Karpas-422 (cell line): ENCODE results near the gene CRTC2. TPM values are rescaled to one million over a fixed set of nuclear protein-coding genes. Genes with fewer than 3 reads are reported as not detected.
A peak's percentile ranks its signal among the peaks of the same experiment; 100 is the strongest.
"Not testable (repeated sequence)": the region's sequence is repeated elsewhere in the genome, so short reads cannot be mapped to it uniquely, and the experiment has no call there.

Experiments
- DNase-seq: peaks from one replicate; pipeline ENCODE4 v3.0.0-alpha.2; 2015
- H2AFZ ChIP-seq: fragments of 200-600 bp; sonication (generic); 2 replicates; pipeline ENCODE4 v1.6.1; 2014; ENCODE audit warnings: antibody characterized with exemption, low read length, mixed read lengths
- H3K27ac ChIP-seq: fragments of 200-600 bp; sonication (generic); 2 replicates; pipeline ENCODE4 v1.5.1; 2014; ENCODE audit warnings: mild to moderate bottlenecking, low read length, moderate library complexity
- H3K27me3 ChIP-seq: fragments of 200-600 bp; sonication (generic); 2 replicates; pipeline ENCODE4 v1.6.1; 2014; ENCODE audit warnings: low read length, mixed read lengths
- H3K36me3 ChIP-seq: fragments of 200-600 bp; sonication (generic); 2 replicates; pipeline ENCODE4 v1.6.1; 2014; ENCODE audit warnings: low read length, mixed read lengths; ENCODE audit not compliant: insufficient read depth
- H3K4me1 ChIP-seq: fragments of 200-600 bp; sonication (generic); 2 replicates; pipeline ENCODE4 v1.6.1; 2014; ENCODE audit warnings: mild to moderate bottlenecking, low read length, mixed read lengths
- H3K4me2 ChIP-seq: fragments of 200-600 bp; sonication (generic); 2 replicates; pipeline ENCODE4 v1.6.1; 2014; ENCODE audit warnings: low read length, low read depth, mild to moderate bottlenecking; ENCODE audit not compliant: poor library complexity, severe bottlenecking
- H3K4me3 ChIP-seq: fragments of 200-600 bp; sonication (generic); 2 replicates; pipeline ENCODE4 v1.5.1; 2014; ENCODE audit warnings: mild to moderate bottlenecking, antibody characterized with exemption, low read length, mixed read lengths
- H3K79me2 ChIP-seq: fragments of 200-600 bp; sonication (generic); 2 replicates; pipeline ENCODE4 v1.6.1; 2014; ENCODE audit warnings: mild to moderate bottlenecking, low read length, mixed read lengths
- H3K9ac ChIP-seq: fragments of 200-600 bp; sonication (generic); 2 replicates; pipeline ENCODE4 v1.6.0; 2014; ENCODE audit warnings: low read length
- H3K9me2 ChIP-seq: fragments of 200-600 bp; sonication (generic), shearing (Covaris generic); replicated peaks from 2 replicates; pipeline ENCODE4 v1.6.0; 2014; ENCODE audit warnings: mild to moderate bottlenecking, low read length, moderate library complexity; ENCODE audit not compliant: insufficient read depth
- H3K9me3 ChIP-seq: fragments of 300-700, 200-600 bp; sonication (generic); 2 replicates; pipeline ENCODE4 v1.6.1; 2014; ENCODE audit warnings: low read length, mixed read lengths
- H4K20me1 ChIP-seq: fragments of 200-600 bp; sonication (generic); 2 replicates; pipeline ENCODE4 v1.6.1; 2014; ENCODE audit warnings: mild to moderate bottlenecking, antibody characterized with exemption, low read length, low read depth; ENCODE audit not compliant: insufficient read depth
- total RNA-seq: library from RNA; depleted of rRNA; stranded (reverse); fragments of >200 nt; shearing (Covaris generic); gene quantifications from 2 replicates; pipeline ENCODE4 v1.2.3, GENCODE V29; 2014; ENCODE audit warnings: low replicate concordance

The CRTC2 gene
- total RNA-seq, 1 experiment from 2014 or later: 28.3 TPM

GRCh38 chr1:153991151-153991630 is 32.8 kb upstream of the CRTC2 start:
- Histone ChIP-seq H3K9me2 (no peaks in the 10 kb centered on the region), H3K4me2 (peak overlapping the region; percentile 76), H3K4me3 (peak overlapping the region; percentile 78), H3K27ac (peak overlapping the region; percentile 60), H3K9ac (peak overlapping the region; percentile 90), H3K79me2 (peaks cover 15% of the 10 kb centered on the region), H2AFZ (no peak overlapping the region), H3K36me3 (peaks cover 22% of the 10 kb centered on the region), H4K20me1 (peaks cover 13% of the 10 kb centered on the region), H3K9me3 (no peaks in the 10 kb centered on the region), H3K4me1 (peaks cover 34% of the 10 kb centered on the region), H3K27me3 (no peaks in the 10 kb centered on the region)
- peak; percentile 44 for DNase-seq

GRCh38 chr1:153990468-153991150 is 32.2 kb upstream of the CRTC2 start, which contains the start of gene RPS27:
RPS27 (plus strand) TSS chr1:153990762; CDS start chr1:153990797, 35 bp downstream.
- no peaks in the 10 kb centered on the region for H3K27me3 ChIP-seq
- peaks cover 39% of the 10 kb centered on the region for H3K4me1 ChIP-seq
- H3K36me3 ChIP-seq: peaks cover 22% of the 10 kb centered on the region
- peak within 1 kb of the TSS; percentile 76 for H3K4me2 ChIP-seq
- peak within 1 kb of the TSS; percentile 29 for H2AFZ ChIP-seq
- DNase-seq: peak; percentile 98
- no peaks in the 10 kb centered on the region for H3K9me2 ChIP-seq
- peaks cover 15% of the 10 kb centered on the region for H3K79me2 ChIP-seq
- H3K9ac ChIP-seq: peak within 1 kb of the TSS; percentile 90
- H3K9me3 ChIP-seq: no peaks in the 10 kb centered on the region
- H3K4me3 ChIP-seq: peak within 1 kb of the TSS; percentile 78
- H3K27ac ChIP-seq: peak within 1 kb of the TSS; percentile 60
- H4K20me1 ChIP-seq: peaks cover 13% of the 10 kb centered on the region

GRCh38 chr1:153987621-153988020 is 29.2 kb upstream of the CRTC2 start:
- Histone ChIP-seq H3K9ac (peak overlapping the region; percentile 14; the same call in 1 of the 2 replicates), H3K79me2 (peaks cover 15% of the 10 kb centered on the region), H3K4me1 (peaks cover 51% of the 10 kb centered on the region), H3K4me3 (no peak overlapping the region), H2AFZ (no peak overlapping the region), H3K27me3 (no peaks in the 10 kb centered on the region), H3K9me2 (no peaks in the 10 kb centered on the region), H3K9me3 (no peaks in the 10 kb centered on the region), H3K36me3 (peaks cover 17% of the 10 kb centered on the region), H3K4me2 (peak overlapping the region; percentile 84), H4K20me1 (peaks cover 10% of the 10 kb centered on the region), H3K27ac (peak overlapping the region; percentile 48; the same call in 1 of the 2 replicates)
- DNase-seq: no peak

- Histone ChIP-seq H3K79me2 (peaks cover 5% of the 10 kb centered on the region), H3K4me1 (peaks cover 39% of the 10 kb centered on the region), H3K27me3 (no peaks in the 10 kb centered on the region), H3K9me3 (no peaks in the 10 kb centered on the region), H3K27ac (peak within 1 kb of the TSS; percentile 63), H3K9me2 (no peaks in the 10 kb centered on the region), H3K9ac (peak within 1 kb of the TSS; percentile 71), H4K20me1 (no peaks in the 10 kb centered on the region; the same call in 1 of the 2 replicates), H3K36me3 (peaks cover 3% of the 10 kb centered on the region), H3K4me3 (peak within 1 kb of the TSS; percentile 62), H3K4me2 (peak within 1 kb of the TSS; percentile 84), H2AFZ (peak within 1 kb of the TSS; percentile 90; the same call in 1 of the 2 replicates)
- peak; percentile 72 for DNase-seq
Measured at GRCh38 chr1:153985941-153986761, 27.7 kb upstream of the CRTC2 start, which contains the start of gene RAB13. RAB13 (minus strand) TSS chr1:153986339; CDS start chr1:153986236, 103 bp downstream.

GRCh38 chr1:153985341-153985912 is 27.0 kb upstream of the CRTC2 start:
- H3K79me2 ChIP-seq: no peaks in the 10 kb centered on the region
- 0 out of 2 replicates have a peak overlapping the region, but pooled peaks have one; percentile 0 for H2AFZ ChIP-seq
- no peak for DNase-seq
- no peaks in the 10 kb centered on the region for H3K27me3 ChIP-seq
- H3K4me2 ChIP-seq: peak overlapping the region; percentile 84
- peak overlapping the region; percentile 62 for H3K4me3 ChIP-seq
- H4K20me1 ChIP-seq: no peaks in the 10 kb centered on the region
- H3K9me3 ChIP-seq: no peaks in the 10 kb centered on the region
- peak overlapping the region; percentile 54; the same call in 1 of the 2 replicates for H3K27ac ChIP-seq
- H3K9ac ChIP-seq: peak overlapping the region; percentile 71
- peaks cover 39% of the 10 kb centered on the region for H3K4me1 ChIP-seq
- no peaks in the 10 kb centered on the region for H3K9me2 ChIP-seq
- no peaks in the 10 kb centered on the region for H3K36me3 ChIP-seq

GRCh38 chr1:153984123-153984894 is 25.9 kb upstream of the CRTC2 start:
- Histone ChIP-seq H3K27me3 (no peaks in the 10 kb centered on the region), H3K4me1 (peaks cover 33% of the 10 kb centered on the region), H3K4me3 (no peak overlapping the region), H3K4me2 (peak overlapping the region; percentile 84), H3K36me3 (no peaks in the 10 kb centered on the region), H3K9me3 (no peaks in the 10 kb centered on the region), H4K20me1 (no peaks in the 10 kb centered on the region), H3K27ac (no peak overlapping the region), H3K79me2 (no peaks in the 10 kb centered on the region), H2AFZ (no peak overlapping the region), H3K9ac (0 out of 2 replicates have a peak overlapping the region, but pooled peaks have one; percentile 71), H3K9me2 (no peaks in the 10 kb centered on the region)
- peak; percentile 64 for DNase-seq

GRCh38 chr1:153981735-153982134 is 23.3 kb upstream of the CRTC2 start:
- not testable (repeated sequence) for H3K27me3 ChIP-seq, H3K27ac ChIP-seq, H3K36me3 ChIP-seq, H3K4me3 ChIP-seq, H3K9ac ChIP-seq, H2AFZ ChIP-seq, DNase-seq, H3K9me2 ChIP-seq, H3K9me3 ChIP-seq, H4K20me1 ChIP-seq, H3K4me2 ChIP-seq, H3K79me2 ChIP-seq
- peaks cover 37% of the 10 kb centered on the region for H3K4me1 ChIP-seq
